ENCODE results near the gene F12. TPM values are rescaled to one million over a fixed set of nuclear protein-coding genes. Genes with fewer than 3 reads are reported as not detected.

The F12 gene
- total RNA-seq, 4 donors from 2014 or later, result 0.59 to 4.5 TPM; not detected in 2

DNA sequence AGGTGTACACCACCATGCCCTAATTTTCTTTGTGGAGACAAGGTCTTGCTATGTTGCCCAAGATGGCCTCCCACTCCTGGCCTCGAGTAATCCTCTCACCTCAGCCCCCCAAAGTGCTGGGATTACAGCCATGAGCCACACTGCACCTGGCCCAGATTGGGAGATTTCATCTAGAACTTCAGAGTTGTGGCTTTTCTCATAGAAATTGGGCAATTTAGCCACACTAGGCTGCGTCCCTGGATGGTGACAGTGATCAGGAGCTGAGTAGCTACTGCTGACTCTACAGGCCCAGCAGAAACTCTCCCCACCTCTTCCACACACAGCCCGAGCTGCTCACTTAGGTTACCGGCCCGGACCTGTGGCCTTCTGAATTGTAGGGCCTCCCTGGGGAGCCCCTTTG lies 16.6 kb downstream of the F12 start:
- Histone ChIP-seq H3K4me3 (no peak overlapping the region), H3K9me3 (no peaks in the 10 kb centered on the region), H3K4me1 (peaks cover 0 to 18% (median 0%) of the 10 kb centered on the region in 4 donors), H3K27ac (no peak overlapping the region), H3K36me3 (no peaks in the 10 kb centered on the region), H3K27me3 (peaks cover 0 to 25% of the 10 kb centered on the region in 2 donors)
- TF ChIP-seq, protein P1, sequence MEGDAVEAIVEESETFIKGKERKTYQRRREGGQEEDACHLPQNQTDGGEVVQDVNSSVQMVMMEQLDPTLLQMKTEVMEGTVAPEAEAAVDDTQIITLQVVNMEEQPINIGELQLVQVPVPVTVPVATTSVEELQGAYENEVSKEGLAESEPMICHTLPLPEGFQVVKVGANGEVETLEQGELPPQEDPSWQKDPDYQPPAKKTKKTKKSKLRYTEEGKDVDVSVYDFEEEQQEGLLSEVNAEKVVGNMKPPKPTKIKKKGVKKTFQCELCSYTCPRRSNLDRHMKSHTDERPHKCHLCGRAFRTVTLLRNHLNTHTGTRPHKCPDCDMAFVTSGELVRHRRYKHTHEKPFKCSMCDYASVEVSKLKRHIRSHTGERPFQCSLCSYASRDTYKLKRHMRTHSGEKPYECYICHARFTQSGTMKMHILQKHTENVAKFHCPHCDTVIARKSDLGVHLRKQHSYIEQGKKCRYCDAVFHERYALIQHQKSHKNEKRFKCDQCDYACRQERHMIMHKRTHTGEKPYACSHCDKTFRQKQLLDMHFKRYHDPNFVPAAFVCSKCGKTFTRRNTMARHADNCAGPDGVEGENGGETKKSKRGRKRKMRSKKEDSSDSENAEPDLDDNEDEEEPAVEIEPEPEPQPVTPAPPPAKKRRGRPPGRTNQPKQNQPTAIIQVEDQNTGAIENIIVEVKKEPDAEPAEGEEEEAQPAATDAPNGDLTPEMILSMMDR (IDR thresholded peaks at IDR 0.05), result no peak
- no peak for TF ChIP-seq EP300 (IDR thresholded peaks at IDR 0.05)
- WGBS, 2 donors, result 75 to 83% methylated on average over 4 to 5 of the region's 5 CpGs
- no peak for DNase-seq (ENCODE audit: low spot score in 2 of 2)

DNA sequence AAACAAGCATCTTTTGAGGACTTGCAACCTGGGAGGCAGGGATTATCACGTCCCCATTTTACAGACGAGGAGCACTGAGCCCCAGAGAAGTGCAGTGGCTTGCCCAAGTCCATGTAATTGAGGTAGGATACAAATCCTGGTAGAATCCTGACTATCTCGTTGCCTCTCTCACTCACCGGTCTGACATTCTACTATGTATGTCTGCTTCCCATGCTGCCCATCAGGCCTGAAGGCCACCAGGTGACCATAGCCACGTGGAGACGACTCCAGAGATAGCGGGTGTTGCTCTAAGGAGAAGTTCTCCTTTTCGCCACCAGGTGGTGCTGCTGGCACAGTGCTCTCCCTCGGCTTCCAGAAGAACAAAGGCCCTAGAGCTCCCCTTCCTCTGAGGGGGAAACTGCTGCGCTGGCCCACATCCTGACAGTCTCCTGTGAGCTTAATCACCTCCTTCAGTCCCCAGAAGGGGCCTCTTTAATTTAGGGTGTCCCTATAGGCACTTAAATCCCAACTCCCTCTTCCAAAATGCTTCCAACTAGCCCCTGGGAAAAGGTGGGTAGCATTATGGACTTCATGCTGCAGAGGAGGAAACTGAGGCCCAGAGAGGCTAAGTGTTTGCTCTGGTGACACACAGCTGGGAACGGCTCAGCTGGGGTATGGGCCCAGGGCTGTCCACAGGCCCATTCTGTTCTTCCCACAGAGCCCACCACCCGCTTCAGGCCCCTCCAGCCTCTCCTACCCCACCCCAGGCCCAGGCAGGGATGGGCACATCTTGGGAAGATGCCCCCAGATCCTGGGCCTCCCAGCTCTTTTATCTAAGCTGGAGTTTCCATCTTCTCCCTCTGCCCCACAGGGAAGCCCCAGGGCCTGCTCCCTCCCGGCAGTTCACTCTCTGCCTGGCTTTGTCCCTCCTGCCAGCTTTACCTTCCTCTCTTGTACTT lies 18.7 kb downstream of the F12 start:
- TF ChIP-seq POLR2A (IDR thresholded peaks at IDR 0.05) (no peak), EP300 (IDR thresholded peaks at IDR 0.05) (peak in 1 of 2 donors; percentile 17)
- TF ChIP-seq, protein P1 (IDR thresholded peaks at IDR 0.05), result peak; percentile 95 to 98 (median 96)
- H3K4me3 ChIP-seq, result no peak overlapping the region
- H3K4me1 ChIP-seq, result peaks cover 0 to 18% (median 0%) of the 10 kb centered on the region in 4 donors
- DNase-seq (ENCODE audit: low spot score in 2 of 2), result peak; percentile 77 to 87
- no peaks in the 10 kb centered on the region for H3K9me3 ChIP-seq
- H3K27me3 ChIP-seq, result peaks cover 0 to 13% of the 10 kb centered on the region in 2 donors
- H3K36me3 ChIP-seq, result no peaks in the 10 kb centered on the region
- 18 to 27% methylated on average over 13 of the region's 13 CpGs for WGBS, 2 donors
- H3K27ac ChIP-seq, result no peak overlapping the region

DNA sequence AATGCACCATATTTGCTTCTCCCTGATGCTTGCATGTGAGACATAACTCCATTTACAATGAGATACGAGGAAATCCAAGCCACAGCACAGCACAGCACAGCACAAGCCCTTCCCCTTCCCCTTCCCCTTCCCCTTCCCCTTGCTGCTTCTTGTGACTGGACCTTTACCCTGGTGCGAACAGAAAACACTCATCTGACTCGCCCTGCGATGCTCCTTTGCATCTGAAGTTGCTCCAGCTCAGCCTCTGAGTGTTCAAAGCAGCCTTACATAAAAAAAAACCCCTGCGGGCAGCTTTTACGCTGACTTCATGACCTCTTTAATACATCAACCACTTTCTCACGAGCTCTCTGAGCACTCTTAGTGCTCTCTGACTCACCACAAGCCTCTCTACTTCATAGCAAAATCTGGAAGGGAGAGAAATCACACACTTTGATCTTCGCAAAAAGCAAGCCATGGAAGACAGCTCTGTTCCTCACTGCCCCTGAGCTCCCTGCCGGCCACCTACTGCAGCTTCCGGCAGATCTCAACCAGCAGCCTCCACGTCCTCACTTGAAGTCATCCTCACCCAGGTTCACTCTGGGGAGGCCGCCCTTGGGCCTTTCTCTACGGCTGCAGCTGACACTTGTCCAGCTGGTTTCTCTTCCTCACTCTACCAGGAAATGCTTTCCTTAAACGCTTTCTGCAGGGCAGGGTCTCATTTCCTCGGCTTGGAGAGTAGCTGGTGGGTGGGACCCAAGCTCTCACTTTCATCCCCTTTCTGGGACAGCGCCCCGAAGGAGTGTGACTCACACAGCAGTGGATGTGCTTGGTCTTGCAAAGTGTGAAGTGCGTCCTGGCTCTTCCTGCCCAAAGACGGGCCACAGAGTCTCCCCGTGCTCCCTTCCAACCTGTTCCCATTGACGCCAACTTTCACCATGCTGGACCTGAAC lies 19.9 kb downstream of the F12 start:
- TF ChIP-seq POLR2A (IDR thresholded peaks at IDR 0.05), result no peak
- TF ChIP-seq, protein P1 (IDR thresholded peaks at IDR 0.05), result no peak
- Histone ChIP-seq H3K4me1 (peaks cover 0 to 18% (median 0%) of the 10 kb centered on the region in 4 donors), H3K27ac (no peak overlapping the region), H3K27me3 (peaks cover 0 to 24% of the 10 kb centered on the region in 2 donors), H3K9me3 (no peaks in the 10 kb centered on the region), H3K4me3 (no peak overlapping the region), H3K36me3 (no peaks in the 10 kb centered on the region)
- no peak for DNase-seq (ENCODE audit: low spot score in 2 of 2)
- 21 to 22% methylated on average over 21 of the region's 21 CpGs for WGBS, 2 donors

DNA sequence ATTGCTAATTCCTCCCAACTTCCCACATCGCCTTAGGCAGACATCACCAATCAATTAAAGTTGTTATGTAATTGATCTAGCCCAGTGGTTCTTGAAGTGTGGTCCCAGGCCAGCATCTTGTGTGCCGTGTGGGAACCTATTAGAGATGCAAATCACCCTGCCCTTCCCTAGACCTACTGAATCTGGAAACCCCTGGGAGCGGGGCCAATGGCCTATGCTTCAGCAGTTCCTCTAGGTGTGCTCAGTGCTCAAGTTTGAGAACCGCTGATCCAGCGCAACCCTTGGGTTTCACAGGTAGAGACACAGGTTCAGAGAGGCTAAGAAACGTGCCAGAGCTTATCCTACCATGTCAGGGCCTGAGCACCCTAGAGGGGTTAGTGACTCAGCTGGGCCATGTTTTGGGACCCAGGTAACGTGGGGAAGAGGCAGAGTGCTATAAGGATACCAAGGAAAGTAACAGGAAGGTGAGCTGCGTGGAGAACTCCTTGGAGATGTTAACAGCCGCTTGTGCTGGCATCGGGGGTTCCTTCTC lies 20.8 kb downstream of the F12 start:
- peaks cover 0 to 25% of the 10 kb centered on the region in 2 donors for H3K27me3 ChIP-seq
- TF ChIP-seq, protein P1 (IDR thresholded peaks at IDR 0.05), result no peak
- TF ChIP-seq POLR2A (IDR thresholded peaks at IDR 0.05), result no peak
- no peak for TF ChIP-seq EP300 (IDR thresholded peaks at IDR 0.05)
- DNase-seq (ENCODE audit: low spot score in 2 of 2), result no peak
- H3K9me3 ChIP-seq, result no peaks in the 10 kb centered on the region
- no peak overlapping the region for H3K4me3 ChIP-seq
- peaks cover 0 to 18% (median 0%) of the 10 kb centered on the region in 4 donors for H3K4me1 ChIP-seq
- WGBS, 2 donors, result 86% methylated on average over 10 of the region's 10 CpGs
- no peaks in the 10 kb centered on the region for H3K36me3 ChIP-seq
- H3K27ac ChIP-seq, result no peak overlapping the region
